NCI-H2196 (cell line): ENCODE data around the gene PAX2.

Experiments used
- DNase-seq: peaks from one replicate; lab custom pipeline; 2025; ENCODE audit not compliant: unreplicated experiment; lab: John Stamatoyannopoulos, UW

The PAX2 gene

DNA sequence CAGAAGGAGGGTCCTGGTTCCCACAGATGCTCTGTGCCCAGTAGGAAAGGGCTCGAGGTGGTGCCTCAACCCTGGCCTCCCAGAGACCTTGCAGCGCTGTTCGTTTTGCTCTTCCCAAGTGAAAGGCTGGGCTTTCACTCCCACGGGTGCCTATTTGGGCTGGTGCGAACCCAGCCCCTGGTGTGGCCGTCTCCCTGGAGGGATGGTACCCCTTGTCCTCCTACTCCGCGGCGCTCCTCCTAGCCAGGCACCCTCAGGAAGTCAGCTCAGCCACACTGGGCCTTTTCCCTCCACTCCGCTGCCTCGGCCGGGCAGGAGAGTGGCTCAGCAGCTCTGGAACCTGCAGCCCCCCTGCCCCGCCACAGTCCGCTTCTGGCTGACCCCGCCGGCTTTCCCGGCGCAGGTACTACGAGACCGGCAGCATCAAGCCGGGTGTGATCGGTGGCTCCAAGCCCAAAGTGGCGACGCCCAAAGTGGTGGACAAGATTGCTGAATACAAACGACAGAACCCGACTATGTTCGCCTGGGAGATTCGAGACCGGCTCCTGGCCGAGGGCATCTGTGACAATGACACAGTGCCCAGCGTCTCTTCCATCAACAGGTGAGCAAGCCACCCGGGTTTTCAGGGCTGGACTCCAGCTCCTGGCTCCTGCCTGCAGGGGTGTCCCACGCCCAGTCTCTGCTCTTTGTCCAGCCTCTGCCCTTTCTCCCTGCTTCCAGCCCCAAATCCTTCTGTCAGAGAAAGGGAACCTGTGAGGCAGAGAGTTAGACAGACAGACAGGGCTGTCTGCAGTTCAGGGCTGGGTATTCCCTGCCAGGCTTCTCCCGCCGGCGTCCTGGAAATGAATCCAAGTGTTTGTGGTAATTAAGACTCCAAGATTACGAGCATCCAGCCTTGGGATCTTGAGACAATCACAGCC lies 5.2 kb downstream of the PAX2 start:
- DNase-seq, result no peak

DNA sequence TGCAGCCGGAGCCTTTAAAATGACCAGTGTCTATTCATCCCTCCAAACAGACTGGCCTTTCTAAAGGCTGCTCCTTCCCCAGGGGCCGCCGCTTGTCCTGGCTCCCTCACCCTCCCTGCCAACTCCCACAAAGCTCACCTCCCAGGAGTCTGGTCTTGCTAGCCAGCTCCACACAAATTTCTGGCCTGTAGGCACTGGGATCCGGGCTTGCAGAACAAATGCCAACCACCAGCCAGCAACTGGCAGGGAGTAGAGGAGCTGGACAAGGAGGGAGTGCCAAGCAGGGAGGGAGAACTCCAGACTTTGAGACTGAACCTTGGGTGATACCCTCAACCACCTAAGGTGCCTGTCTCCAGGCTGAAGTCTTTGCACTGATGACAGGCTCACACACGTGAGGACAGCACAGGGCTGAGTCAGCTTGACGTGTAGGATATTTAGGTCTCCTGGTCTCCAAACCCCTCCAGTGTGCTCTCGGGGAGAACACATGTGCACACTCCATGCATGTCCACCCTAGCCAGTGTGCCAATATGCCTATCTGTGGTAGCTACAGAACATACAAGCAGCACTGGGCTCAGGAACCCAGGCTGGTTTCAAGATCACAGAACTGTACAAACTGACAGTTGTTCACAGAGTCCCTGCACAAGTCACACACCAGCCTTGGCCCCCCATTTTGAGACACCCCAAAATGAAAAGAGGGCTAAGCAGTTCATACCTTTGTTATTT lies 6.0 kb downstream of the PAX2 start:
- no peak for DNase-seq

DNA sequence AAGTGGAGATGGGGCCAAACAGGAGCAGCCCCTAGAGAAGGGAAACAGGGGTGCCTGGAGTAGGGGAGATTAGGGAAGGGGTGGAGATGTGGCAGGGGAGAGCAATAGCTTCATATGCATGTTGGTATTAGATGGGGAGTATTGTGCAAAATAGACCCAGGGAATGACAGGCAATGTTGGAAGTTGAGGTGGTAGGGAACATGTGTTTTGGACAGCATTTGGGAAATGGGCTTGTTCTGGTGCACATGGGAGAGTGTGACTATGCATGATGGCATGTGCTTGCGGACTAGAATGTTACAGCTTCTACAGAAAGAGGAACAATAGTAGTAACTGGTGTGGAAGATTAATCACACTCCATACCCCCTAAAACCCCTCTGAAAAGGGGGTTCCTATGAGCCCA lies 10.4 kb downstream of the PAX2 start:
- no peak for DNase-seq

DNA sequence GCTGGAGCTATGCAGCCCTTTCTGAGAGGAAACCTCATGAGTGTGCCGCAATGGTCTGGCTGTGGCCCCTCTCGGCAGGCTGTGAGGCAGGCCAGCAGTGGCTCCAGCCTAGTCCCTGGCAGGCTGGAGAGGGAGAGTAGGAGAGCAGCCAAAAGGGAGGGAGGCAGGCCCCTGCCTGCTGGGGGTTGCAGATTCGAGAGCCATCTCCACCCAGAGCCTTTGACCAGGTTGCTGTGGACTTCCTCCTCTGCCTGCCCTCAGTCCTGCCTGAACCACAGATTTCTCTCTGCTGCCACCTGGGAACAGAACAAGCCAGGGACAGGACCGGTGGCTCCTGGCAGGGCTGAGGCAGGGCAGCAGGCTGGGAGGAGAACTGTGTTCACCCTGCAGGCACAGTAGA lies 13.9 kb downstream of the PAX2 start:
- no peak for DNase-seq

GRCh38 chr10:100760726-100761125 lies 15.3 kb downstream of the PAX2 start:
- DNase-seq, result no peak

DNA sequence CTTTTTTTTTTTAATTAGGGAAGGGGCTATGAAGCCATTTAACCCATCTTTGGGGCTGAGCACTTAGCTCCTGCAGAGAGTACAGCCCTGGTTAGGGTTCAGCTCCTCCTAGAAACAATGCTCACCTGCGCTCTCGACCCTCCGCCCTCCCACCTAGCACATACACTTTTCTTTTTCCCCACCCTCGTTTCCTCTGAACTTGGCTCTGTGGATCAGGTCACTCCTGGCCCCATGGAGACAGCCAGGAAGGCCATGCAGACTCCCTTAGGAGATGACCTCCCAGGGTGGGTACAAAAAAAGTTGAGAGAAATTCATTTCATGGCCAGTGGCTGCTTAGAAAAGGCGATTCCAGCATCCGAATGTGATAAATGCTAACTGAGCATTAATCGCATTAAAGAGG lies 15.8 kb downstream of the PAX2 start:
- DNase-seq, result no peak

GRCh38 chr10:100763043-100763747 lies 17.8 kb downstream of the PAX2 start:
- DNase-seq, result no peak

DNA sequence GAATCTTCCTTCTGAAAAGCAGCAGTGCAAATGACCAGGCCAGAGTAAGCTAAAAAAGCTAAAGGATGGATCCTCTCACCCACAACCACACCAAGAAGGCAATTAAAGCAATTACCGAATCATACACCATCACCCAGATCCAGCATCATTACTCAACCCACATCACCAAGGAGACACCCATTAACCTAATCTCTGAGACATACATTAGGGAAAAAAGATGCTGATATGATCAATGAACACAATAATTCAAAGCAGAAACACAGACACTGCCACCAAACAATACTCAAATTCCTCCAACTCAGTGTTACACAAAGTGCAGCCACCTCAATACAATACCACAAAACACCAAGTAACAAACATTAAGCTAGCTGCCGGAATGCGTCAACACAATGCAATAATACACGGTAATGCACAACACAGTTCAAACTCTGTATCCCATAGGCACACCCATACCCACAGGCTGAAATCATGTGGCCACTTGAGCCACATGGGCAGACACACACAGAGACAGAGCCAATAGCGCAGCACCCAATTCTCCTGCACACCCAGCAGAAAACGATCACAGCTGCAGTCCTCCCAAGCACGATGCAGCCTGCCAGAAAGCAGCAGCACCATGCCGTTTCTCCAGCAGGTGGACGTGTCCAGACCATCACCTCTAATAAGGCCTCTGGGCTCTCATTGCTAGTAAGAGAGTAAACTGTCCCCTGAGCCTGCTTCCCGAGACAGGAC lies 21.5 kb downstream of the PAX2 start:
- no peak for DNase-seq

DNA sequence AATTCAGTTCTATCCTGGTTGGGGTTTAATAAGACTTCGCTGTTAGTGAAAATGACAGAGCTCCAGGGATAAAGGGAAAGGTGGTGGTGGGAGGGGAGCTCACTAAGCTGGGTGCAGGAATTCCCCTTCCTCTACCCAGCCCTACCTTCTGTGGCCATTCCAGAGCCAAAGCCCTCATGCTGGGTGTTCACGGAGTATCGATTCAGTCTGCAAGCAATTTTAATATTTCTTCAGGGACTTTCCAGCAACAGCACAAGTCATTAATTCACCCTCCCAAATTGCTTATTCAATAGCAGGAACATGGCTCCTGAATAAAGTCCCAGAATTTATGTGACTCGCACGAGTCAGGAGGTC lies 22.0 kb downstream of the PAX2 start:
- DNase-seq, result no peak

- DNase-seq, result no peak
Observed at GRCh38 chr10:100769481-100769880, 24.1 kb downstream of the PAX2 start.

DNA sequence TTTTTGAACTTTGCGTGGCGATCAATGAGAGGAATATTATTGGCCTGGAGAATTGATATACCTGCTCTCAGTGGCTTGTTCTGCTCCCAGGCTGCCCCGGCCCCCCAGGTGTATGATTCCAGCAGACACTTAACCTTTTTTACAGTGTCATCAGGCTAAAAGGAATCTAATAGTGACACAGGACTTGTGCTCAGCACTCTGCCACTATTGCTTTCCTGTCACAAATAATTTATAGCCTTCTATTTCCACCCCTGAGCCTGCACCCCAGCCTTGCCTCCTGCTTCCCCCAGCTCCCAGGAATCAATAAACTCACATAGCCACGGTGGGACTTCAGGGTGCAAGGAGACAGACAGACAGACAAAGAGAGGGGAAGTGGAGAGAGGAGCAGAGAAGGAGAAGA lies 28.3 kb downstream of the PAX2 start:
- DNase-seq, result no peak

GRCh38 chr10:100774223-100774622 lies 28.8 kb downstream of the PAX2 start:
- no peak for DNase-seq

- DNase-seq, result no peak
Observed at GRCh38 chr10:100774876-100775275, 29.5 kb downstream of the PAX2 start.

GRCh38 chr10:100775386-100775785 lies 30.0 kb downstream of the PAX2 start:
- DNase-seq, result no peak

DNA sequence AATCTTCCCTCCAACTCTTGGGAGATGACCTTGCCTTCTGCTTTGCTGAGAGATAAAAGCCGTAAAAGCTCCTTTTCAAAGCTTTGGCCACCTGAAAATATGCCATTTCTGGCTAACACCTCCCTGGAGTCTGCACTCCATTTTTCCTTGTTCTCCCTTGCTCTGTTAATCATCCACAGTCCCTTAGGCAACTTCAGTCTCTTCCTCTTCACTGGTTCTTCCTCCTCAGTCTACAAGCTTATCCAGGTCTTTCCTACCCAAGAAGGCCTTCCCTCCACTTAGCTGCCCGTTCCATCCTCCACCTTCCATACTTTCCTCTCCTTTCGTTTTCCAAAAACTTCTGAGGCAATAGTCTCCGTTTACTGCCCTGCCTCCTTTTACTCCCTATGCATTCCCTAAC lies 30.5 kb downstream of the PAX2 start:
- no peak for DNase-seq

- no peak for DNase-seq
Observed at GRCh38 chr10:100776671-100777070, 31.3 kb downstream of the PAX2 start.

- DNase-seq, result no peak
Observed at GRCh38 chr10:100779329-100779728, 33.9 kb downstream of the PAX2 start.

- no peak for DNase-seq
Observed at GRCh38 chr10:100780324-100780723, 34.9 kb downstream of the PAX2 start.

DNA sequence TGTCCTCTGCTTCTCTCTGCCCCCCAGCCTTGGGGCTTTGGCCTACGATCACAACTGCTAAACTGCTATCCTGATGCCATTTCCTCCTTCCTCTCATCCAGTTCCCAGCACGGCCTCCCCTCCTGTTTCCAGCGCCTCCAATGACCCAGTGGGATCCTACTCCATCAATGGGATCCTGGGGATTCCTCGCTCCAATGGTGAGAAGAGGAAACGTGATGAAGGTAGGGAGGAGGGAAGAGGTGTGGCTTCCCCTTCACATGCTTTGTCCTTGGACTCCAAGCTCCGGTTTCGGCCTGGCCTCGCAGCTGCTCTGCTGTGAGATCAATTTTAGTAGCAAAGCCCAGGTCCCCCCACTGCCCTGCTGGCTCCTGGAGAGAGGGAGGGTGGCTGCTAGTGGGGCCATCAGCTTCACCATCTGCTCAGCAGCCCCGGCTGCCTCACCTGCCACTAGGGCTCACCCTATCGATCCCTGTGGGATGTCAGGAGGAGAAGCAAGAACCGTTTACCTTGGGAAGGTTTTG lies 35.8 kb downstream of the PAX2 start:
- DNase-seq, result no peak

DNA sequence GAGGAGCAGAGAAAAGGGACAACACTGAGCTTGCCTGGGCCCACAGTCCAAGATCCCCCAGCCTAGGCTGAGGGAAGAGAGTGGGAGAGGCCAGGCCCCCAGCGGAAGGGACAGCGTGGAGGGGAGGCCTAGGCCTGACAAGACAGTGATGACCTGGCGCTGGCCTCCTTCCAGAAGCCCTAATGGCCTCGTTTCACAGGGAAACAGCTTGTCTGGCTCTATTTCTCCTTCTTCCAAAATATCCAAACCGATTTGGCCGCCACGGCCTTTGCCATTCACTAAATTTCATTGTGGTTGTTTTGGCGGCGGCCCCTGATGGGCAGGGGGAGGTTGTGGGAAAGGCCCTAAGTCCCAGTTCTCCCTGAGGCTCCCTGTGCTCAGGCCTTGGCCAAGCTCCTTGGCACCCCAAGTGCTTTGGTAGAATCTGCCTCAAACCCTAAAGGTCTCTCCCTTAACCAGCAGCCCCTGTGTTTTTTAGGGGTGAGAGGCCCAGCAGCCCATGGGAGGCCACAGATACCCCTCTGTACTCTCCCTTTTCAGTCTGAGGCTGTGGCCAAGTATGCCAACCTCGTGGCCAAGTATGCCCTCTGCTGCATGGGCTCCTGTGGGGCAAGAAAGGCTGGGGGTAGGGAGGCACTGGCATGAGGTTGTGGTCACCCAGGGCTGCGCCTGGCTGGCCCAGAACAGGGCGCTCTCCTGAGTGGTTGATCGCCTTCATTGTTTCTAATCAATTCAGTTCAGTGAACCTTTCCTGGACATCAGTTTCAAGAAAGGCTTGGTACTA lies 37.3 kb downstream of the PAX2 start:
- DNase-seq, result no peak
